Left lobe of liver (tissue), 2 donors: Measurements from ENCODE around the gene CLHC1. TPM values are rescaled to one million over a fixed set of nuclear protein-coding genes. Genes with fewer than 3 reads are reported as not detected.

Experiments used
- ATAC-seq: fragments of 200-7000 bp; cut with Tn5 transposase; one replicate; pipeline ENCODE4 v1.9.1; 2020; ENCODE audit warnings: mild to moderate bottlenecking, moderate library complexity
- DNase-seq: peaks from one replicate; pipeline ENCODE4 v3.0.0-alpha.2; 2020; ENCODE audit warnings: low spot score
- total RNA-seq: library from RNA; stranded (reverse); gene quantifications from one replicate; pipeline ENCODE4 v1.2.1, GENCODE V29; 2021
- donor health status: DM: no; HTN: no; CAD: no; lungs with moderate emphysema.
- donor health status: DM: no; HTN: yes; CAD: no.

Gene CLHC1
- total RNA-seq, 1 donor from 2014 or later: 3.5 TPM

DNA sequence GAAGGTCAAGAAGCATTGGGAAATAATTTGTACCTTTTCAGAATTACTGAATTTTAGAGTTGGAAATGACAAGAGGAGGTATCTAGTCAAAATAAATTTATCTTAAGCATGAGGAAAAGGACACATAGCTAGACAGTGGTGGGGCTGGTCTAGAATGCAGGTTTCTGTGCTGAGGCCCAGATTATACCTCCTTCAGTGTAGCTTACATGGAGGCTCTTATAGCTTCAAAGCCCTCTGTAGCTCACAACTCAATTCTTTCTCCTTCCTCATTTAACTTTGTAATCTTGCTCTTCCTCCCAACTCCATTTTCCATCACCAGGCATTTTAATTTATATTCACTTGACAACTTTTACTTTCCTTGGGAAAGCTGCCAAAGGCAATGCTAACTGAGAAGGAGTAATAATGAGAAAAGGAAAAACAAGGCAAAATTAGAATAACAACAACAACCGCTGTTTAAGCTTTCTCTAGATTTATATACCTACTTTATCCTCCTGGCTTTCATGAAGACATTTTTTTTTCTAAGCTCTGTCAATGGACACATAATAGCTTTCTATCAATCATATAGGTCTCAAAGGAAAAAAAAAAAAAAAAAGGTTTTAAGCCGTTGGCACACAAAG lies 58.5 kb downstream of the CLHC1 start:
- no peak for DNase-seq

DNA sequence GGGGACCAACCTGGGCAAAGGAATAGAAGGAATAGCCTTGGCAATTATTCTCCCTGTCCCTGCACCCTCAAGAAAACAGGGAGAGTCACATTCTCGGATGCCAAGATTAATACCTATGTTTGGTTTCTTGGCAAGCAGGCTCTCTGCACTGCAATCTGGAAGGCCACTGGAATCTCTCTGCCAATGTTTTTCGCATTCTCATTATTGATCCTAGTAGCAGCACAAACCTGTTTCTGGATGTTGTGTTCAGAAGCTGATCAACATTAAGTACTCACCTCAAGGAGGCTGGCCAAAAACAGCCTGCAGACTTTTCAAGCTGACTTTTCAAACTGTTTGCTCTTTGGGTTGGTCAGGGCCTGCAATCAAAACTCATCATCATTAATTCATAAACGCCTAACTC lies 62.2 kb downstream of the CLHC1 start:
- DNase-seq (no peak), ATAC-seq (no peak)

More for the DNA sequence above, 58.5 kb downstream of the CLHC1 start:
- ATAC-seq: no peak

DNA sequence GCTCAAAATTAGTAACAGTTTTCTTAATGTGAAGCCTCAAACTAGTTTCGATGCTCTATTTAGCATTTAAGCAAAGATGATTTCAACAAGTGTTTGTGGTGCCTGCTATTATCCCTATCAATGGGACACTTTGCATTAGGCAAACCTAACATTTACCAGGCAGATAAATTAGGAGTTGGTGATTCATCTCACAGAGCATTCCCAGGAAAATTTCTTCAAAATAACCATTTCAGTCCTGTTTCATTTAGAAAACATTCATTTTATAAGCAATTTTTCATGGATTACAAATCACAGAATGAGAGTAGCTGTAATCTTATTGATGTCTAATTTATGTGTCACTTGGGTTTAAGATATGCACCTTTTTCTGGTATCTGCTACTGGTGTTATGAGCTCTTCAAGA lies 62.7 kb downstream of the CLHC1 start:
- DNase-seq (no peak), ATAC-seq (no peak)

DNA sequence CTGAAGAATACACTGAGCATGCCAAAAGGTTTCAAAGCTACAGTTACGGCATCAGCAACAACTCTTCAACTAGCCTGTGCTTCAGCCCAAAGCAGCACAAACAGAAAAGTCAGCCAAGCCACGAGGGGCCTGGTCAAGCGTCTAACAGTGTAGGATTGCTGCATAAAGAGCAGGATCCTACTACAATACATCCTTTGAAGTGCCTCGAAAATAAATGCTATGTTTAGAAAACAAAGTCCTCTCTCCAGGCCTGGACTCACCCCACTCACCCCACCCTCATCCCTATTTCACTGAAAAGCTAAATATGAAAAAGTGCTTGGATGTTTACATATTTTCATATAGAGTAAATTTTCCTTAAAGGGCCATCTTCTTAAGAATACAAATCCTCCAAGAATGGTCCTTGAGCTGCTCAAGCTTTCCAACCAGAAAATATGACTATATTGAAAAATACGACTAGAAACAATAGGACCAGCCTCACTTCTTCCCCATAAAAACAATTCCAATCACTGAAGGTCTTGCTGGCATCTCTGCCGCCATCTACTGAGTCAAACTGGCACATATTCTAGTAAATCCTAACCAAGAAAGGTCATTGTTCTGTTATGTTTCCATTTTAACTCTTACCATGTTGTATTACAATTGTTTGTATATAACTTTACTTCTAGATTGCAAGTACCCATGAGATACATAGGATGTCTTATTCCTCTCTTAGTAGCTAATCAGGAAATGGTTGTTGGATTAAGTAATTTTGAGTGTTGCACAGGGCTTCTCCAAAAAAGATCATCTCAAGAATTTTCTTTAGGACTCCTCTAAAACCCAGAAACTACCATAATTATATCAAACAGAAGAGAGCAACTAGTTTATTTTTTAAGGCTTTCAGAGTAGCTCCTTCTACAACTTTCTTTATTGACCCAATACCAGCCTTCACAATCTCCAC lies 63.6 kb downstream of the CLHC1 start:
- DNase-seq: no peak
- peak; percentile 77 for ATAC-seq

DNA sequence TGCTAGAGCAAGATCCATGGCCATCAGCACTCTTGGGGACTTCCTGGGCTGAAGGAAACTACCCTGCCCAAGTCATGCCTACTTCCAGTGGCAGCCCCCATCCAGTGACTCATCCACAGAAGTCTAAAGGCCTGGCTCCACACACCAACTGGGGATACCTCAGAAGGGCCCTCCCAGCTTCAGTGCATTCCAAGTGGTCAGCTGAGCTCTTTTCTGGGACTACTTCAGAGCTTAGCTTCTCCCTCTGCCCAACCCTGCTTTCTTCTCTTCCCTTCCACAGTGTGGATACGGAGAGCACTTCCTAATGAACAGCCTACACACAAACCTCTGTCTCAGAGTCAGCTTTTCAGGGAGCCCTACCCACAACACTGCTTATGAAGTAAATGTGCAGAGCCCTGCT lies 66.5 kb downstream of the CLHC1 start:
- ATAC-seq (no peak), DNase-seq (no peak)

DNA sequence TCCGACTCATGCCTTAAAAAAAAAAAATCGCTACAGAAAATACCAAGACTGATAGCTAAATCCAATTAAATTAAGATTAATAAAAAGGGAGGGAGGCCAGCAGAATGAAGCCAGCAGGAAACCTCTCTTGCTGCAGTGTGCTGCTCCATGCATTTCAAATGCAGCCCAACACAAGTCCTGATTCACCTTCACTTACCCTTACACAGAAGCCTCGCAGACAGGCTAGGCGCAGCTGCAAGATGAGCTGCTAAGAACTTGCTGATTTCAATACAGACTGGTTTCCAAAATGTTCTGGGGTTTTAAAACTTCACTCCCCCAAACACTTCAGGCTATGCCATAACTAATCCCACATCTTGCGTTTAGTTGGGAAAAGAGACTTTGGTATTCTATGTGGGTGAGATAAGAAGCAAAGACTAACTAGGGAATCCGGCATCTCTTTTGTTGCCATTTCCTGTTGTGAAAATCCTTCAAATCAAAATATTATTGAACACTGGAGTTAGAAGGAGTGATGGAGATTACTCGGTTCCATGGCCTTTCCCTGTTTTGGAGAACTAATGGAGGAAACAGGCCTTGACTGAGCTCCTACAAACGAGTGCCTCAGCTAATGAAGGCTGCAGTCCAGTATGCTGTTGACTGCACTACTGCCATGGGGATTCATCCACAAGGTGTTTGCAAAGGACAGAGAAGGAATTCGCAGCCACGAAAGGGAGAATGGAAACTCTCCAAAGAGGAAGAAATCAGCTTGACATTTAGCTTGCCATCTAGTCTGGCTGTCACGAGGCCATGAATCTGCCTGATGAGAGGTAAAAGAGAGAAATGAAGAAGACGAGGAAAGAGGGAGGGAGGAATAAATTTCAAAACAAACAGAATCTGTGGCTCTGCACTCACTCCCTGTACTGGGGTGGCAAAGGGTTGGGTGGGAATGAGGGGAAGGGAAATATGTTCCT lies 67.3 kb downstream of the CLHC1 start:
- DNase-seq (no peak), ATAC-seq (no peak)

DNA sequence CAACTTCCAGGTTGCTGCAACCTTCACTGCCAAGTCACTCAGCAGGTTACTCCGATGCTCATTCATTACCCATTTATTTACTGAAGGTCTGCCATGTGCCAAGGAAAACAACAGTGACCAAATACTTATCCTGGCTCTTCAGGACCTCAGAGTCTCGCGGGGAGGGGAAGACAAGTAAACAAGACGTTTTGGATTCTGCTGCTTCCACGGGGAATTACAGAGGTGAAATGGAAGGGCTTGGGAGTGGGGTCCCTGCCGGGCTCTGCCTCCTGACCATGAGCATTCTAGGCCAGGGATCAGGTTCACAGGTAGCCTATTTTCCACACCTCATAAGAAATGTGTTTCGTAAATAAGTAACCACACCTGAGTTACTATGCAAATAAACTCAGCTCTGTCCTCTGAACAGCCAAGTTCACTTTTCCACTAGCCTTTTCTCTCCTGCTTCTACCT lies 68.1 kb downstream of the CLHC1 start:
- ATAC-seq: peak; percentile 82
- no peak for DNase-seq

DNA sequence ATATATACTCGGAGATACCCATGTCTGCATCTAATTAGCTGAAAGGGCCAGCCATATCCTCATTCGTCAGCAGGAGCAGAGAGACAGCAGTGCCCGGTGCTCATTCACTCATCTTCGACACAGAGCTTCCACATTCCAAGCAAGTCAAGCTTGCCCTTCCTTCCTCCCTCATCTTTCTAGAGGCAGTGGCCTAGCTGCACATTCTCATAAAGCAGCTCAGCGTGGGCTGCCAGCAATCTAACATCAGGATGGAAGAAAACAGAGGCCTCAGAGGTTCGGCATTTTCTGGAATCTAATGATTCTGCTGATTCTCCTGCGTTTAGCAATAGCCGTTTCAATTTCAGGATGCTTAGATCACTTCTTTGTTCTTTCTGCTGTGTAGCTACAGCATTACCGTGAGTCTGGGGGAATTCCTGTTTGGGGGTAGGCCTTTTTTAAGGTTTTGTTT lies 68.8 kb downstream of the CLHC1 start:
- ATAC-seq (no peak), DNase-seq (no peak)

DNA sequence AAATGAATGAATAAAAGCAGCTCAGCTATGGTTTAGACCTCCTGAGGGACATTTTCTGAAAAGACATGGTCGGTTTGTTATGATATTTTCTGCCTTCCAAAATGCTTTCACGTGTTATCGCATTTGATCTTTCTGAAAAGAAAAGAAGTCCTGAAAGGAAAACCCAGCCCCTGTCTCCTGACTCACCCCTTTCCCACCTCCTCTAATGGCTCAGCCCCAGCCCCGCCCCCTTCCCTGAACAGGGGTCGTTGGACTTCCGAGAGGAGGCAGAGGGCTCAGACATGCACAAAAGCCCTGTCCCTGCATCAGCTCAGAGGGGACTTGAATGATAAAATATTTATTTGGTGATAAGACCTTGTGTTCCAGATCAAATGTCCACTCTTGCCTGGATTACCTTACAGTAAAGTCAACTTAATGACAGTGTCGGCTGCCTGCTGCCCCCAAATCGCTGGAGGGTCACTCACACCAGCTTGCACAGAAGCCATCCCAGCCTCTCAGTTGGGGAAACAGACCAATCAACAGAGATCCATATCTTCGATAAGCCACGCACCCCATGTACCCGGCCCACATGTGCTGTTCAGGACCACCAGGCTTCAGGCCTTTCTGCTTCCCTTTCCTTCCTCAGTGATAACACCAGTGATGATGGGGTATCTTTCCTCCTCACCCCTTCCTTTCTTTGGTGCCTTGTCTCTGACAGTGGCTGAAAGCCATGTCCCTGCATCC lies 69.6 kb downstream of the CLHC1 start:
- DNase-seq: no peak
- no peak for ATAC-seq

DNA sequence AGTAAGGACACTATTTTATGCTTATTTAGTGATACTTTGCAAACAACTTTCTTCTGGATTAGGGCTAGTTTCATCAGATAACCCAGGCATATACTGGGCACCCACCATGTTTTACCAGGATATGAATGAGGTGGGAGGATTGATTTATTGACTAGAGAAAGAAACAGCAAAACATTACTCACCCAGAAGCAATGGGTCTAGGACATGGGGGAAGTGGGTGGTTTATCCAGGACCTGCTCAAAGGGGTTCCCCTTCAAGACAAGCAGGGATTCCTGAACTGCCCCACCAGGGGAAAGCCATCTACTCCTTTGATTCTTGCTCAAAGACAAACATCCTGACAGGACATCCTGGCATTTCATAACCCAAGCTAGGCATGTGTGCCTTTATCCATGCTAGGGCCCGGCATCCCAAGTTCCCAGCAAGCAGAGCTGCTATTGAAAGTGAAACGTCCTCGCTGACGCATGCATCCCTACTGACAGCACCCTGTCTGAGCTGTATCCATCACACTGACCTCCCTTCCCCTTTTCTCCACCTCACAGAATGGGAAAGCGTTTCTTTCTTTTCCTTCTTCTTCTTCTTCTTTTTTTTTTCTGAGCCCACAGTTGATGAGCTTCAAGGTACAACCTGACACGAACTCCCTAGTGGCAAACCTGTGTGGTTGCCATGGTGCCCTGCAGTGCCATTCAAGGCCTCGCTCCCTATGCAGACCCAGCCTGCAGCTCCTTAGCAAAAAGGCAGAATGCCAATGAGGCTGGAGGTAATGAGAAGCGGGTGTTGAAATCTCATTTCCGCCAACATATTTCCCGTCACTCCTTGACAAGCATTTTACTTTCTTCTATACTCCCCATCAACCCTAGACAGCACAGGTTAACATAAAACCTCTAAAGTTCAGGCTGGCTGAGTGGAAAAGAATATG lies 70.5 kb downstream of the CLHC1 start:
- DNase-seq (no peak), ATAC-seq (no peak)

DNA sequence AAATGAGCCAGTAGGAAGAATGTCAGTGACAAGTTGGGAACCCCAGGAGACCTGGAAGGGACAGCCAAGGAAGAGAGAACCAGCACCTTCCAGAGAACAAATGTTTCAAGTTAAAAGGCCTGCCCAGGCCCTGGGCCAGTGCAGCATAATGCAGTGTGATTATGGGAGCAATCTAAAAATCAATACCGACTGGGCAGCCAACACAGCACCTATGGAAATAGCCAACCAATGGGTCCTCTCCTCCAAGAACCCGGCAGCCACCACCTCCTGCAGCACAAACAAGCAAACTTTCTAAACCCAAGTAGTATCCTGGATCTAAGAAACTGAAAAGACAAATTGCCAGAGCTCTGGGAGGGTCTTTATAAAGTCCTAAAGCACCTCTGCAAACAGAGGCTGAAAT lies 71.7 kb downstream of the CLHC1 start:
- ATAC-seq (no peak), DNase-seq (no peak)

DNA sequence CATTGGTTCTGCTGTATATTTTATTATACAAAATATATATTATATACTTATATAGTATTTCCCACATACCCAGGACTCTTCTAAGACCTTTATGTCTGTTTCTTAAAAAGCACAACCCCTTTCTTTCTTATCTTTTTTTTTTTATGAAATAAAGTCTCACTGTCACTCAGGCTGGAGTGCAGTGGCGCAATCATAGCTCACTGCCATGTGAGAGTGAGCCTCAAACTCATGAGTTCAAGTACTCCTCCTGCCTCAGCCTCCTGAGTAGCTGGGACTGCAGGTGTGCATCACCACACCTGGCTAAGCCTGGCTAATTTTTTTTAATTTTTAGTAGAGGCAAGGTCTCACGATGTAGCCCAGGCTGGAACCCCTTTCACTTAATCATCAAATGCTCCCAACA lies 72.3 kb downstream of the CLHC1 start:
- DNase-seq: no peak
- ATAC-seq: no peak

DNA sequence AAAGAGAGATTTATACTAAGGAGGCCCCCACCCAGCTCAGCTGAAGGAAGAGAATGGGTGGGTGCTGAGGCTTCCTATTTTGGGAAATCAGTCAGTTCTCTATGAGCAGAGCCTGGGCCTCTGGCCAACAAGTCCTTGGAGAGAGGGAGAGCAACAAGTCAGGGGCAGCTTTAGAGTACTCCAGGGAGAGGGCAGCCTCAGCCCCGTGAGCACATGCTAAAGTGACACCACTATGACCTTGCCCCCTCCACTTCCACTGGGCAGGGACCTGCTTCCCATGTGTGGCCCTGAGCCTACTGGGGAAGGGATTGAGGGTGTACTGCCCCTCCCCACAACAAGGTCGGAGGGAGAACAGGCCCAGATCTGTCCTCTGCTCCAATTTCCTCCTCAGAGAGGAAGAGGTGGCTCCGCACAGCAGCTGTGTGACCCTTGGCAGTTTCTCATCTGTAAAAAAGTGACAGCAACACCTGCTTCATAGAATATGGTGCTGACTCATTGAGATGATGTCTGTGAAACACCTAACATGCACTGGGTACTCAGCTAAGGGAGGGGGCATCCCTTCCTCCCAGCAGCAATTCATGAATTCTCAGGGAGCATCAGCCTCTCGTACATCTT lies 72.9 kb downstream of the CLHC1 start:
- DNase-seq: no peak
- peak; percentile 26 for ATAC-seq

DNA sequence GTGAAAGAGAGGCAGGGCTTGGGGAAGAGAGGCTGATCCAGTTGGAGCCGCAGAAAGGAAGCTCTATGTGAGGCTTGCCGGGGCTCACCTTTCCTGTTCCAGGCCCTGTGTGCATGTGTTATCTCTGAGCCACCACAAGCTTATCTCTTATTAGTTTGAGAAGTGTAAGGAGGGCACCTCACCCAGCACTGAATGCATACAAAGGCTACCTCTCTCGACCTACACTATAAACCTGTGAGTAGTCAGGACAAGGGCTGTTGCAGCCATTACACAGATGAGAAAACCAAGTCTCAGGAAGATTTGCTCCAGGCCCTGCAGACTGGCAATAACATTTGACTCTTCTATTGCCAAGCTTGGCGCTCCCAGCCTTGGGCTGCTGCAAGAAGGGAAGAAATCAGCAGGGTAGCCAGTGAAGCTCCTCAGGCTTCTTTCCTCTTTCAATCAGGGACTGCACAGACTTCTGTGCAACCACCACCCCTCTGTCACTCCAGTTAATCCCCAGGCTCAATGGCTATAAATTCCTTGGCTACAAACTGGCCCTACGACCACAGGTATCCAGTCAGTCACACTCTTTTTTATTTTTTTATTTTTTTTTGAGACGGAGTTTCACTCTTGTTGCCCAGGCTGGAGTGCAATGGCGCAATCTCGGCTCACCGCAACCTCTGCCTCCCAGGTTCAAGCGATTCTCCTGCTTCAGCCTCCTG lies 73.8 kb downstream of the CLHC1 start:
- DNase-seq (no peak), ATAC-seq (no peak)

DNA sequence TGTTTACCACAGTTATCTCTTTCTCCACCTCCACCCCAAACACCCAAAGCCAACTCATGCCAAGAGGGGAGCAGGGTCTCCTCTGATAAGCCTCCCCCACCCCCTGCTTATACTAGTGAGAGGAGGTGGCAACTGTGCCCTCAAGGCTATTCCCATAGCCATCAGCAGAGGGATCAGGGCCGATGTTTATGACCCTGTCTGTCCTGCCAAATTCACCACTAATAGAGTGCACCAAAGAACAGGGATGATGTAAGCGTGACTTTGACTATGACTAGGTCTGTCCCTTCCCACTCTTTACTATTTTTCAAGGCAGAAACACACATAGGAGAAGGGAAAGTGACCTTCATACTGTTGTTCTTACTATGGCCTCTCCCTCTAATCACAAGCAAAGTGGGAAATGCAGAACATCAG lies 74.6 kb downstream of the CLHC1 start:
- DNase-seq (no peak), ATAC-seq (peak; percentile 34)

DNA sequence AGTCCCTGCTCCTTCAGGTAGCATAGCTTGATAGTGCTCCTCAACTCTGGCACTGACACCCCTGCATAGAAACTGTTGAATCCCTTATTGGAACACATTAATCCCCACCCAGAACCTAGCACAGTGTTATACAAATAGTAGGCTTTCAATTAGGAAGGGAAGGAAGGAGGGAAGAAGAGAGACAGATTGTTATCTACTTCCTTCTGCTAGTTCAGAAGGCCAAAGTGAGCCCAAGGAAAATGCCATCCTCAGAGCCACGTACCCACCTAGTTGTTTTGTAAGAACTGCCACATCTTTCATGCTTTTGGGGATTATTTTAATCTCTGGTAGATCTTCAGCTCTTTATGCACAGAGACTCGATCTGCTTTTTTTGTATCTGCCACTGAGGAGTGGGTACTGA lies 75.1 kb downstream of the CLHC1 start:
- ATAC-seq (no peak), DNase-seq (no peak)

DNA sequence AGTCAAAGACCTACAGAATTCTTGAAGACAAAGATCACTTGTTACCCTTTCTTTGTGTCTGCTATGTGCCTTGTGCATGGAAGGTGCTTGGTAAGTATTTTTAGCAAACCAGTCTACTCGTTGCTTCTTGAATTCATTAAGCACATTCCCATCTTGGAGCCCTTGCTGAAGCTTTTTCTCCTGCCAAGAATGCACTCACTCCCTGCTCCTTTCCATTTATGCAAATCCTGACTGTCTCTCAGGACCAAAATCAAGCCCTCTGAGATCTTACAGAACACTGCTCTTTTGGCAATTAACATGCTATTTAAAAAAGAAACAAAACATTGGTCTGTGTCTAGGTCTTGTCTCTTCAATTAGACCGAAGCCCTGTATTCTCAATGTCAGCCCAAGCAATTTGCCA lies 75.8 kb downstream of the CLHC1 start:
- ATAC-seq (no peak), DNase-seq (no peak)

DNA sequence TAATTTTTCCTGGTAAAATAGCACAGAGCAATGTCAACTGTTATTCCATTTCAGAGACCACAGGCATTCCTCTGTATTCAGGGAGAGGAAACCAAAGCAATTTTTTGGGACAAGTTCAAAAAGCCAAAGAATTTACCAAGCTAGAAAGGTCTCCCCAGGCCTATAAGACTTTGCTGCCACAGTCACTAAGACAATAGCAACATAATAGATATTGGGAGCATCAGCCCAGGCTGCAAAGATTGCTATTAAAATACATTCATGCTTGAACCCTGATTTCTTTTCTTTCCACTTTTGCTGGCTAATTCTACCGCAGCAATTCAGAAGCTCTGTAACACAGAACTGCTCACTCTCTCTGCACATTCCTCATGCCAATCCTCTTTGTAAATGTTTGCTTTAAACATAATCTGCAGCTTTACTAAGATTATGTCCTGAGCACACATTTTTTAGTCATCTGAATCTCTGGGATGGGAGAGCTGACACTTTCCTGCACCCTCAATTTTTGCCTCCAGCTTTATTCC lies 76.3 kb downstream of the CLHC1 start:
- DNase-seq: no peak
- no peak for ATAC-seq
